Thyroid gland (tissue), 4 donors: ENCODE data around the gene HACD2.

Experiments
- CTCF ChIP-seq, 6 experiments: fragments of 200-600 bp in 3 of 6; fragments of 450-650 bp in 3 of 6; sonication (generic) in 3 of 6; IDR thresholded peaks; one replicate each; pipeline ENCODE4 v1.5.1; 2016 to 2019; ENCODE audit warnings: antibody characterized with exemption in 6 of 6, mild to moderate bottlenecking in 2 of 6, inconsistent platforms in 1 of 6, moderate library complexity in 1 of 6
- POLR2A ChIP-seq, 2 donors: fragments of 450-650 bp; IDR thresholded peaks; one replicate each; pipeline ENCODE4 v1.6.1; 2017; ENCODE audit warnings: antibody characterized with exemption in 2 of 2, mild to moderate bottlenecking in 2 of 2, moderate library complexity in 1 of 2

GRCh38 chr3:123613543-123613942 is 28.7 kb upstream of the HACD2 start:
- TF ChIP-seq CTCF (IDR thresholded peaks at IDR 0.05) (no peak), POLR2A (IDR thresholded peaks at IDR 0.05) (no peak)
